Measurements from ENCODE around the gene EVPL. TPM values are rescaled to one million over a fixed set of nuclear protein-coding genes. Genes with fewer than 3 reads are reported as not detected.

EVPL gene
- total and polyA plus RNA-seq, 2 of the 13 experiments (the other 11 are each of a cell fraction or from before 2014, with no cell fraction given) = 2.1 to 8.2 TPM

DNA sequence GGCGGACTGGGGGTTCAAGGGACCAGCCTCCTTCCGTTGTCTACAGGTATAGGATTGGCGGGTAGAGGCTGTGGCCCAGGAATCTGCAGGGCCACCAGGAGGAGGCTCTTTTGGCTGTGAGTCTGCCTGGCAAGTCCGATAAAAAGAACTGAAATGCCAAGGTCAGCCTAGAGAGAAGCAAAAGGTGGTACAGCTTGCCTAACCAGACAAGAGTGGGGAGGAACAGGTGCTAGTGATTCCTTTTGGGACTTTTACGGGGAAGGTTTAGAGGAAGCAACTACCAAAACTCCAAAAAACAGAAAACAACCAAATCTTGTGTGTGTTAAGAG lies 5.6 kb upstream of the EVPL start:
- DNase-seq (ENCODE audit: low spot score) (no peak), ATAC-seq (peak; percentile 33), FAIRE-seq (no peak)
- Histone ChIP-seq H3K27me3 (ENCODE audit: control insufficient read depth in 1 of 2, insufficient read depth in 2 of 2, low read length in 2 of 2) (no peaks in the 10 kb centered on the region), H3K79me2 (ENCODE audit: insufficient read depth, low read length) (no peaks in the 10 kb centered on the region), H3K9ac (ENCODE audit: insufficient read depth, low read depth, low read length) (peak overlapping the region; percentile 34), H3K9me3 (ENCODE audit: low read length) (no peaks in the 10 kb centered on the region), H2AFZ (ENCODE audit: low read length) (peak overlapping the region; percentile 67), H3K4me1 (ENCODE audit: insufficient read depth, low read length) (peaks cover 52% of the 10 kb centered on the region), H3K36me3 (replicated peaks in 1 of 2; ENCODE audit: control insufficient read depth in 1 of 2, insufficient read depth in 2 of 2, low read length in 2 of 2) (peaks cover 0 to 4% of the 10 kb centered on the region in 2 experiments; a peak in 1 of 5 replicates), H4K20me1 (ENCODE audit: insufficient read depth, low read length) (no peaks in the 10 kb centered on the region), H3K4me2 (ENCODE audit: low read depth, low read length) (peak overlapping the region; percentile 81), H3K27ac (ENCODE audit: extremely low read length, insufficient read depth, low read length) (no peak overlapping the region), H3K4me3 (replicated peaks in 1 of 3; ENCODE audit: insufficient read depth in 1 of 3, low read depth in 2 of 3, low read length in 3 of 3) (peak overlapping the region in 2 of 3 experiments; percentile 17 to 49; a peak in 4 of 6 replicates)
- WGBS (ENCODE audit: low lambda C conversion rate) = 13% methylated on average over 5 of the region's 5 CpGs
- in situ Hi-C loops (cut with HindIII; ENCODE audit: extremely low pct_ligation_motif_present, low pct_unique_long_range_greater_than_20kb) = no loop called here
- CTCF ChIA-PET (ENCODE audit: low intra/inter-chr PET ratio, low total read pairs) = no interaction called here
- BruUV-seq (replicated peaks) = no TSS peak
- intact Hi-C loops (cut with micrococcal nuclease; ENCODE audit: unreplicated experiment) = no loop called here
- POLR2A ChIA-PET = interaction anchor here (0.8 to 1.5 kb wide), 5 partner anchors 25 to 128 kb away, joined by 4 to 5 read pairs (median 4); partner anchors contain the start of gene SRP68
- TF ChIP-seq NFATC3 (CRISPR knock-in tag; IDR thresholded peaks at IDR 0.05) (0 out of 2 replicates have a peak, but pooled peaks have one; percentile 1), KDM3A (CRISPR knock-in tag; IDR thresholded peaks at IDR 0.05; ENCODE audit: low read depth) (0 out of 2 replicates have a peak, but pooled peaks have one; percentile 2), HDAC6 (IDR thresholded peaks at IDR 0.05; ENCODE audit: low read depth, low read length) (no peak), ZNF501 (CRISPR knock-in tag; IDR thresholded peaks at IDR 0.05) (peak; percentile 21; the same call in 1 of the 2 replicates), STAG1 (CRISPR knock-in tag; IDR thresholded peaks at IDR 0.05) (no peak; the same call in 1 of the 2 replicates), KLF9 (CRISPR knock-in tag; IDR thresholded peaks at IDR 0.05; ENCODE audit: low read depth) (no peak), CREM (IDR thresholded peaks at IDR 0.05) (no peak), CREM (CRISPR knock-in tag; IDR thresholded peaks at IDR 0.05) (no peak), ZMYM4 (CRISPR knock-in tag; IDR thresholded peaks at IDR 0.05) (no peak), IRX3 (CRISPR knock-in tag; IDR thresholded peaks at IDR 0.05; ENCODE audit: borderline replicate concordance, low read depth) (no peak), ZFY (CRISPR knock-in tag; IDR thresholded peaks at IDR 0.05) (0 out of 2 replicates have a peak, but pooled peaks have one; percentile 9)
- TF ChIP-seq, protein P1, sequence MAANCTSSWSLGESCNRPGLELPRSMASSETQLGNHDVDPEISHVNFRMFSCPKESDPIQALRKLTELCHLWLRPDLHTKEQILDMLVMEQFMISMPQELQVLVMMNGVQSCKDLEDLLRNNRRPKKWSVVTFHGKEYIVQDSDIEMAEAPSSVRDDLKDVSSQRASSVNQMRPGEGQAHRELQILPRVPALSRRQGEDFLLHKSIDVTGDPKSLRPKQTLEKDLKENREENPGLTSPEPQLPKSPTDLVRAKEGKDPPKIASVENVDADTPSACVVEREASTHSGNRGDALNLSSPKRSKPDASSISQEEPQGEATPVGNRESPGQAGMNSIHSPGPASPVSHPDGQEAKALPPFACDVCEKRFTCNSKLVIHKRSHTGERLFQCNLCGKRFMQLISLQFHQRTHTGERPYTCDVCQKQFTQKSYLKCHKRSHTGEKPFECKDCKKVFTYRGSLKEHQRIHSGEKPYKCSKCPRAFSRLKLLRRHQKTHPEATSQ (CRISPR knock-in tag; IDR thresholded peaks at IDR 0.05; ENCODE audit: borderline replicate concordance) = no peak
- TF ChIP-seq, protein P2, sequence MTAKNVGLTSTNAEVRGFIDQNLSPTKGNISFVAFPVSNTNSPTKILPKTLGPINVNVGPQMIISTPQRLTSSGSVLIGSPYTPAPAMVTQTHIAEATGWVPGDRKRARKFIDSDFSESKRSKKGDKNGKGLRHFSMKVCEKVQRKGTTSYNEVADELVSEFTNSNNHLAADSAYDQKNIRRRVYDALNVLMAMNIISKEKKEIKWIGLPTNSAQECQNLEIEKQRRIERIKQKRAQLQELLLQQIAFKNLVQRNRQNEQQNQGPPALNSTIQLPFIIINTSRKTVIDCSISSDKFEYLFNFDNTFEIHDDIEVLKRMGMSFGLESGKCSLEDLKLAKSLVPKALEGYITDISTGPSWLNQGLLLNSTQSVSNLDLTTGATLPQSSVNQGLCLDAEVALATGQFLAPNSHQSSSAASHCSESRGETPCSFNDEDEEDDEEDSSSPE (CRISPR knock-in tag; IDR thresholded peaks at IDR 0.05) = 0 out of 2 replicates have a peak, but pooled peaks have one; percentile 8
- TF ChIP-seq, protein P3, sequence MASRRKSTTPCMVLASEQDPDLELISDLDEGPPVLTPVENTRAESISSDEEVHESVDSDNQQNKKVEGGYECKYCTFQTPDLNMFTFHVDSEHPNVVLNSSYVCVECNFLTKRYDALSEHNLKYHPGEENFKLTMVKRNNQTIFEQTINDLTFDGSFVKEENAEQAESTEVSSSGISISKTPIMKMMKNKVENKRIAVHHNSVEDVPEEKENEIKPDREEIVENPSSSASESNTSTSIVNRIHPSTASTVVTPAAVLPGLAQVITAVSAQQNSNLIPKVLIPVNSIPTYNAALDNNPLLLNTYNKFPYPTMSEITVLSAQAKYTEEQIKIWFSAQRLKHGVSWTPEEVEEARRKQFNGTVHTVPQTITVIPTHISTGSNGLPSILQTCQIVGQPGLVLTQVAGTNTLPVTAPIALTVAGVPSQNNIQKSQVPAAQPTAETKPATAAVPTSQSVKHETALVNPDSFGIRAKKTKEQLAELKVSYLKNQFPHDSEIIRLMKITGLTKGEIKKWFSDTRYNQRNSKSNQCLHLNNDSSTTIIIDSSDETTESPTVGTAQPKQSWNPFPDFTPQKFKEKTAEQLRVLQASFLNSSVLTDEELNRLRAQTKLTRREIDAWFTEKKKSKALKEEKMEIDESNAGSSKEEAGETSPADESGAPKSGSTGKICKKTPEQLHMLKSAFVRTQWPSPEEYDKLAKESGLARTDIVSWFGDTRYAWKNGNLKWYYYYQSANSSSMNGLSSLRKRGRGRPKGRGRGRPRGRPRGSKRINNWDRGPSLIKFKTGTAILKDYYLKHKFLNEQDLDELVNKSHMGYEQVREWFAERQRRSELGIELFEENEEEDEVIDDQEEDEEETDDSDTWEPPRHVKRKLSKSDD (CRISPR knock-in tag; IDR thresholded peaks at IDR 0.05; ENCODE audit: low read depth) = no peak
- TF ChIP-seq, protein P4, sequence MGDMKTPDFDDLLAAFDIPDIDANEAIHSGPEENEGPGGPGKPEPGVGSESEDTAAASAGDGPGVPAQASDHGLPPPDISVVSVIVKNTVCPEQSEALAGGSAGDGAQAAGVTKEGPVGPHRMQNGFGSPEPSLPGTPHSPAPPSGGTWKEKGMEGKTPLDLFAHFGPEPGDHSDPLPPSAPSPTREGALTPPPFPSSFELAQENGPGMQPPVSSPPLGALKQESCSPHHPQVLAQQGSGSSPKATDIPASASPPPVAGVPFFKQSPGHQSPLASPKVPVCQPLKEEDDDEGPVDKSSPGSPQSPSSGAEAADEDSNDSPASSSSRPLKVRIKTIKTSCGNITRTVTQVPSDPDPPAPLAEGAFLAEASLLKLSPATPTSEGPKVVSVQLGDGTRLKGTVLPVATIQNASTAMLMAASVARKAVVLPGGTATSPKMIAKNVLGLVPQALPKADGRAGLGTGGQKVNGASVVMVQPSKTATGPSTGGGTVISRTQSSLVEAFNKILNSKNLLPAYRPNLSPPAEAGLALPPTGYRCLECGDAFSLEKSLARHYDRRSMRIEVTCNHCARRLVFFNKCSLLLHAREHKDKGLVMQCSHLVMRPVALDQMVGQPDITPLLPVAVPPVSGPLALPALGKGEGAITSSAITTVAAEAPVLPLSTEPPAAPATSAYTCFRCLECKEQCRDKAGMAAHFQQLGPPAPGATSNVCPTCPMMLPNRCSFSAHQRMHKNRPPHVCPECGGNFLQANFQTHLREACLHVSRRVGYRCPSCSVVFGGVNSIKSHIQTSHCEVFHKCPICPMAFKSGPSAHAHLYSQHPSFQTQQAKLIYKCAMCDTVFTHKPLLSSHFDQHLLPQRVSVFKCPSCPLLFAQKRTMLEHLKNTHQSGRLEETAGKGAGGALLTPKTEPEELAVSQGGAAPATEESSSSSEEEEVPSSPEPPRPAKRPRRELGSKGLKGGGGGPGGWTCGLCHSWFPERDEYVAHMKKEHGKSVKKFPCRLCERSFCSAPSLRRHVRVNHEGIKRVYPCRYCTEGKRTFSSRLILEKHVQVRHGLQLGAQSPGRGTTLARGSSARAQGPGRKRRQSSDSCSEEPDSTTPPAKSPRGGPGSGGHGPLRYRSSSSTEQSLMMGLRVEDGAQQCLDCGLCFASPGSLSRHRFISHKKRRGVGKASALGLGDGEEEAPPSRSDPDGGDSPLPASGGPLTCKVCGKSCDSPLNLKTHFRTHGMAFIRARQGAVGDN (CRISPR knock-in tag; IDR thresholded peaks at IDR 0.05) = peak; percentile 80

Data from HepG2 (cell line).